Thyroid gland (tissue), 4 donors: ENCODE results near the gene RHBDF1.

Source experiments
- POLR2A ChIP-seq, 2 donors: fragments of 450-650 bp; IDR thresholded peaks; one replicate each; pipeline ENCODE4 v1.6.1; 2017; ENCODE audit warnings: antibody characterized with exemption in 2 of 2, mild to moderate bottlenecking in 2 of 2, moderate library complexity in 1 of 2
- TF ChIP-seq, protein P1 (sequence below), 6 experiments: fragments of 200-600 bp in 3 of 6; fragments of 450-650 bp in 3 of 6; sonication (generic) in 3 of 6; IDR thresholded peaks; one replicate each; pipeline ENCODE4 v1.5.1; 2016 to 2019; ENCODE audit warnings: antibody characterized with exemption in 6 of 6, mild to moderate bottlenecking in 2 of 6, inconsistent platforms in 1 of 6, moderate library complexity in 1 of 6

DNA sequence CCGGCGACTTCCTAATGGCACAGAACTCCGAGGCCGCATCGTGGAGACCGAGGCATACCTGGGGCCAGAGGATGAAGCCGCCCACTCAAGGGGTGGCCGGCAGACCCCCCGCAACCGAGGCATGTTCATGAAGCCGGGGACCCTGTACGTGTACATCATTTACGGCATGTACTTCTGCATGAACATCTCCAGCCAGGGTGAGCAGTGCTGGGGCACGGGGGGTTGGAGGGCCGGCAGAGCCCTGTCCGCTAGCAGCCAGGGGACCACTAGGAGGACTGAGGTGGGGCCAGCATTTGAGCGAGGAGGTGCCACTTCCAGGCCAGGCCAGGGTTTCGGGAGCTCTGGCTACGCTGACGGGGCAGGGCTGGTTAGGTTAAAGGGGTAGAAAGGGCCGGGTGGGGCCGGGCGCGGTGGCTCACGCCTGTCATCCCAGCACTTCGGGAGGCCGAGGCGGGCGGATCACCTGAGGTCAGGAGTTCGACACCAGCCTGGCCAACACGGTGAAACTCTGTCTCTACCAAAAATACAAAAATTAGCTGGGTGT, 10.7 kb upstream of the RHBDF1 start:
- TF ChIP-seq, protein P1, sequence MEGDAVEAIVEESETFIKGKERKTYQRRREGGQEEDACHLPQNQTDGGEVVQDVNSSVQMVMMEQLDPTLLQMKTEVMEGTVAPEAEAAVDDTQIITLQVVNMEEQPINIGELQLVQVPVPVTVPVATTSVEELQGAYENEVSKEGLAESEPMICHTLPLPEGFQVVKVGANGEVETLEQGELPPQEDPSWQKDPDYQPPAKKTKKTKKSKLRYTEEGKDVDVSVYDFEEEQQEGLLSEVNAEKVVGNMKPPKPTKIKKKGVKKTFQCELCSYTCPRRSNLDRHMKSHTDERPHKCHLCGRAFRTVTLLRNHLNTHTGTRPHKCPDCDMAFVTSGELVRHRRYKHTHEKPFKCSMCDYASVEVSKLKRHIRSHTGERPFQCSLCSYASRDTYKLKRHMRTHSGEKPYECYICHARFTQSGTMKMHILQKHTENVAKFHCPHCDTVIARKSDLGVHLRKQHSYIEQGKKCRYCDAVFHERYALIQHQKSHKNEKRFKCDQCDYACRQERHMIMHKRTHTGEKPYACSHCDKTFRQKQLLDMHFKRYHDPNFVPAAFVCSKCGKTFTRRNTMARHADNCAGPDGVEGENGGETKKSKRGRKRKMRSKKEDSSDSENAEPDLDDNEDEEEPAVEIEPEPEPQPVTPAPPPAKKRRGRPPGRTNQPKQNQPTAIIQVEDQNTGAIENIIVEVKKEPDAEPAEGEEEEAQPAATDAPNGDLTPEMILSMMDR (IDR thresholded peaks at IDR 0.05), result no peak
- TF ChIP-seq POLR2A (IDR thresholded peaks at IDR 0.05), result no peak
